ENCODE results near the gene SERHL2.
"Not testable (repeated sequence)": the region's sequence is repeated elsewhere in the genome, so short reads cannot be mapped to it uniquely, and the experiment has no call there.

DNA sequence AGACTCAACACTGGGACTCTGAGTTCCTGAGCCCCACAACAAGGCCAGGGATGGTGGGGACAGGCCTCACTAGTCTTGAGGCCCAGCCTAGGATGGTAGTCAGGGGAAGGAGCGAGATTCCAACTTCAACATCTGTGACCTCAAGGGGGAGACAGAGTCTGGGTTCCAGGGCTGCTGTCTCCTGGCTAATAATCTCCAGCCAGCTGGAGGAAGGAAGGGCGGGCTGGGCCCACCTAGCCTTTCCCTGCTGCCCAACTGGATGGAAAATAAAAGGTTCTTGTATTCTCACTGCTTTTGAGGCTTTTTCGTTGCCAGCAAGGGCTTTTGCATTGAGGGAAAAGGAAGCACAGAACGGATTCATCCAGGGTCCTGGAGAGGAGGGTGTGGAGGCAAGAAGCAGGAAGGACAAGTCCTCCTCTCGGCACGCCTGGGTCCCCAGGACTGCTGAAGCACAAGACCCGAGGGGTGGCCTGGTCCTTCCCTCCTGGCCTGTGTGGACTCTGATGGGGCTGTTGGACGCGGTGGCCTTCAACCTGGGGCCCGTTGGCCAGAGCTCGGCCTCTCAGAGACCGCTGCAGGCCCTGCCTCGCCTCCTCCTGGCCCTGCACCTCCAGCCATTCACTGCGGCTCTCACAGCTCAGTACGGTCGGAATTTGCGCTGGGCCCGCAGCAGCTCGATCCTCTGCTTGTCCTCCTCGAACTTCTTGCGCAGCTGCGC, 41.3 kb upstream of the SERHL2 start:
- TF ChIP-seq, protein P1, sequence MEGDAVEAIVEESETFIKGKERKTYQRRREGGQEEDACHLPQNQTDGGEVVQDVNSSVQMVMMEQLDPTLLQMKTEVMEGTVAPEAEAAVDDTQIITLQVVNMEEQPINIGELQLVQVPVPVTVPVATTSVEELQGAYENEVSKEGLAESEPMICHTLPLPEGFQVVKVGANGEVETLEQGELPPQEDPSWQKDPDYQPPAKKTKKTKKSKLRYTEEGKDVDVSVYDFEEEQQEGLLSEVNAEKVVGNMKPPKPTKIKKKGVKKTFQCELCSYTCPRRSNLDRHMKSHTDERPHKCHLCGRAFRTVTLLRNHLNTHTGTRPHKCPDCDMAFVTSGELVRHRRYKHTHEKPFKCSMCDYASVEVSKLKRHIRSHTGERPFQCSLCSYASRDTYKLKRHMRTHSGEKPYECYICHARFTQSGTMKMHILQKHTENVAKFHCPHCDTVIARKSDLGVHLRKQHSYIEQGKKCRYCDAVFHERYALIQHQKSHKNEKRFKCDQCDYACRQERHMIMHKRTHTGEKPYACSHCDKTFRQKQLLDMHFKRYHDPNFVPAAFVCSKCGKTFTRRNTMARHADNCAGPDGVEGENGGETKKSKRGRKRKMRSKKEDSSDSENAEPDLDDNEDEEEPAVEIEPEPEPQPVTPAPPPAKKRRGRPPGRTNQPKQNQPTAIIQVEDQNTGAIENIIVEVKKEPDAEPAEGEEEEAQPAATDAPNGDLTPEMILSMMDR (conservative IDR thresholded peaks at IDR 0.05; ENCODE audit: low read length) = 0 out of 2 replicates have a peak, but pooled peaks have one; percentile 14
- not testable (repeated sequence) for TF ChIP-seq EZH2phosphoT487 (IDR thresholded peaks at IDR 0.05; ENCODE audit: borderline replicate concordance)

Measured in Loucy (cell line).